Keratinocyte (primary cell): ENCODE measurements around the gene POMC. TPM values are rescaled to one million over a fixed set of nuclear protein-coding genes. Genes with fewer than 3 reads are reported as not detected.

ENCODE experiments used
- DNase-seq: peaks from one replicate; pipeline ENCODE4 v3.0.0-alpha.2; 2011; ENCODE audit warnings: low read depth, missing footprints, low spot score
- FAIRE-seq: peaks from 2 replicates; lab custom pipeline; 2011; peaks lifted over from hg19 to GRCh38; lab: Jason Lieb, UNC
- H2AFZ ChIP-seq: 2 replicates; pipeline ENCODE4 v1.6.0; 2012; ENCODE audit warnings: low read length, control low read depth, inconsistent platforms; ENCODE audit not compliant: control insufficient read depth
- H3K27ac ChIP-seq: 2 replicates; pipeline ENCODE4 v1.5.1; 2011; ENCODE audit warnings: low read length; ENCODE audit not compliant: control insufficient read depth, insufficient read depth
- H3K27me3 ChIP-seq: 3 replicates; pipeline ENCODE4 v1.6.0; 2011; ENCODE audit warnings: low read length; ENCODE audit not compliant: control insufficient read depth, insufficient read depth; ENCODE audit errors: extremely low read depth
- H3K36me3 ChIP-seq, 2 experiments: 2 replicates in 1 of 2; 3 replicates in 1 of 2; pipeline ENCODE4 v1.5.1; 2011; ENCODE audit warnings: low read length in 2 of 2, mild to moderate bottlenecking in 1 of 2; ENCODE audit not compliant: control insufficient read depth in 2 of 2, insufficient read depth in 2 of 2; ENCODE audit errors: extremely low read depth in 1 of 2
- H3K4me1 ChIP-seq: 3 replicates; pipeline ENCODE4 v1.5.1; 2011; ENCODE audit warnings: low read length; ENCODE audit not compliant: control insufficient read depth, insufficient read depth; ENCODE audit errors: extremely low read depth
- H3K4me2 ChIP-seq: 3 replicates; pipeline ENCODE4 v1.6.0; 2011; ENCODE audit warnings: low read depth, low read length; ENCODE audit not compliant: control insufficient read depth, insufficient read depth; ENCODE audit errors: extremely low read depth
- H3K4me3 ChIP-seq, 3 experiments: fragments of 200-600 bp in 1 of 3; sonication (generic) in 1 of 3; 2 replicates in 2 of 3; 3 replicates in 1 of 3; pipeline ENCODE4 v1.5.1; 2011 to 2016; ENCODE audit warnings: low read length in 3 of 3, mild to moderate bottlenecking in 3 of 3, control low read depth in 2 of 3, inconsistent platforms in 1 of 3, low read depth in 1 of 3, mixed read lengths in 1 of 3, mixed run types in 1 of 3, moderate library complexity in 1 of 3; ENCODE audit not compliant: control insufficient read depth in 2 of 3, insufficient read depth in 2 of 3; ENCODE audit errors: extremely low read depth in 1 of 3
- H3K79me2 ChIP-seq: 2 replicates; pipeline ENCODE4 v1.6.0; 2012; ENCODE audit warnings: low read length; ENCODE audit not compliant: control insufficient read depth, insufficient read depth
- H3K9ac ChIP-seq: 3 replicates; pipeline ENCODE4 v1.6.0; 2011; ENCODE audit warnings: low read length; ENCODE audit not compliant: control insufficient read depth, insufficient read depth; ENCODE audit errors: extremely low read depth
- H3K9me1 ChIP-seq: 3 replicates; pipeline ENCODE4 v1.6.0; 2011; ENCODE audit warnings: low read length; ENCODE audit not compliant: control insufficient read depth, insufficient read depth; ENCODE audit errors: extremely low read depth
- H3K9me3 ChIP-seq: 2 replicates; pipeline ENCODE4 v1.5.1; 2012; ENCODE audit warnings: low read depth, low read length; ENCODE audit not compliant: control insufficient read depth
- H4K20me1 ChIP-seq: 3 replicates; pipeline ENCODE4 v1.6.0; 2011; ENCODE audit warnings: low read length; ENCODE audit not compliant: control insufficient read depth, insufficient read depth; ENCODE audit errors: extremely low read depth
- EZH2 ChIP-seq: IDR thresholded peaks from one replicate; pipeline ENCODE4 v1.6.1; 2012; ENCODE audit warnings: inconsistent platforms, mild to moderate bottlenecking, low read length, moderate library complexity
- dilution Hi-C: fragments of 300-500 bp; cut with MboI; formaldehyde crosslinking; loops from one replicate; pipeline ENCODE4 v1.7.0; 2020; ENCODE audit warnings: low sequenced_read_pairs; ENCODE audit not compliant: extremely low pct_ligation_motif_present
- polyA plus RNA-seq, 5 experiments: library from polyadenylated mRNA; depleted of rRNA in 3 of 5; stranded (reverse) in 3 of 5; stranded (forward) in 1 of 5; unstranded in 1 of 5; fragments of >200 nt; gene quantifications; 1 replicate in 1 of 5; 2 replicates in 3 of 5; 3 replicates in 1 of 5; pipeline versions ENCODE4 v1.2.1 to v1.2.3, GENCODE V29; 2011 to 2012; ENCODE audit warnings: missing spikeins in 2 of 5, low read depth in 1 of 5, low replicate concordance in 1 of 5
- TF ChIP-seq, protein P1 (sequence below), 3 experiments: IDR thresholded peaks in 1 of 3; conservative IDR thresholded peaks in 1 of 3; optimal IDR thresholded peaks in 1 of 3; 2 replicates in 2 of 3; 3 replicates in 1 of 3; pipeline versions ENCODE3 to v1.5.1; 2011; ENCODE audit warnings: low read length in 3 of 3, mild to moderate bottlenecking in 3 of 3, moderate library complexity in 2 of 3, control low read depth in 1 of 3, inconsistent platforms in 1 of 3; ENCODE audit not compliant: insufficient read depth in 2 of 3; ENCODE audit errors: extremely low read depth in 1 of 3

The POMC gene
- polyA plus RNA-seq, 1 donor (not counting 4 experiments of a cell fraction or from before 2014, with no cell fraction given) = not detected

DNA sequence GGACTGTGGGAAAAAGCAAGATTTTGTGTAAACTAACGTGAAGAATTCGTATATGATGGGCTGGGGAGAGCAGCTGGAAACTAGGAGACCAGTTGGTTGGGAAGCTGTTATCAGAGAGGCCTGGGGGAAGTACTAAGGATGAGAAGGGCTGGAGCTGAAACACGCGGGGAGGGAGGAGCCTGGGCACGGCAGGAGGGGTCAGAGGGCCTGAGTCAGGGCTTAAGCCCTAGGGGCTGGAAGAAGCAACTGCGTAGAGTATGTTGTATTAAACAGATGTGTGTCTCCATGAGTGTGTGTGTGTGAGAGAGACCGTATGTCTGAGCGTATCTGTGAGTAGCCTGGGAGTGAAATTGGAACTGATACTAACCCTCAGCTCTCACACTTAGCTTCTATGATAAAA is 8.4 kb downstream of the POMC start:
- TF ChIP-seq EZH2 = no peak
- TF ChIP-seq, protein P1, sequence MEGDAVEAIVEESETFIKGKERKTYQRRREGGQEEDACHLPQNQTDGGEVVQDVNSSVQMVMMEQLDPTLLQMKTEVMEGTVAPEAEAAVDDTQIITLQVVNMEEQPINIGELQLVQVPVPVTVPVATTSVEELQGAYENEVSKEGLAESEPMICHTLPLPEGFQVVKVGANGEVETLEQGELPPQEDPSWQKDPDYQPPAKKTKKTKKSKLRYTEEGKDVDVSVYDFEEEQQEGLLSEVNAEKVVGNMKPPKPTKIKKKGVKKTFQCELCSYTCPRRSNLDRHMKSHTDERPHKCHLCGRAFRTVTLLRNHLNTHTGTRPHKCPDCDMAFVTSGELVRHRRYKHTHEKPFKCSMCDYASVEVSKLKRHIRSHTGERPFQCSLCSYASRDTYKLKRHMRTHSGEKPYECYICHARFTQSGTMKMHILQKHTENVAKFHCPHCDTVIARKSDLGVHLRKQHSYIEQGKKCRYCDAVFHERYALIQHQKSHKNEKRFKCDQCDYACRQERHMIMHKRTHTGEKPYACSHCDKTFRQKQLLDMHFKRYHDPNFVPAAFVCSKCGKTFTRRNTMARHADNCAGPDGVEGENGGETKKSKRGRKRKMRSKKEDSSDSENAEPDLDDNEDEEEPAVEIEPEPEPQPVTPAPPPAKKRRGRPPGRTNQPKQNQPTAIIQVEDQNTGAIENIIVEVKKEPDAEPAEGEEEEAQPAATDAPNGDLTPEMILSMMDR (optimal IDR thresholded peaks at IDR 0.05 in 1 of 3, IDR thresholded peaks at IDR 0.05 in 1 of 3, conservative IDR thresholded peaks at IDR 0.05 in 1 of 3; ENCODE audit: extremely low read depth in 1 of 3, insufficient read depth in 2 of 3, low read length in 3 of 3) = no peak
- H3K4me1 ChIP-seq = no peaks in the 10 kb centered on the region
- H3K27me3 ChIP-seq = peaks cover 7% of the 10 kb centered on the region
- H3K9me3 ChIP-seq = no peaks in the 10 kb centered on the region
- no peak overlapping the region for H3K4me2 ChIP-seq
- H3K9ac ChIP-seq = no peak overlapping the region
- no peak overlapping the region for H3K27ac ChIP-seq
- no peaks in the 10 kb centered on the region for H3K9me1 ChIP-seq
- H3K79me2 ChIP-seq = no peaks in the 10 kb centered on the region
- dilution Hi-C loops = no loop called here
- H2AFZ ChIP-seq = no peak overlapping the region
- H4K20me1 ChIP-seq = no peaks in the 10 kb centered on the region
- no peak for FAIRE-seq
- no peaks in the 10 kb centered on the region for H3K36me3 ChIP-seq
- DNase-seq = no peak
- no peak overlapping the region for H3K4me3 ChIP-seq

DNA sequence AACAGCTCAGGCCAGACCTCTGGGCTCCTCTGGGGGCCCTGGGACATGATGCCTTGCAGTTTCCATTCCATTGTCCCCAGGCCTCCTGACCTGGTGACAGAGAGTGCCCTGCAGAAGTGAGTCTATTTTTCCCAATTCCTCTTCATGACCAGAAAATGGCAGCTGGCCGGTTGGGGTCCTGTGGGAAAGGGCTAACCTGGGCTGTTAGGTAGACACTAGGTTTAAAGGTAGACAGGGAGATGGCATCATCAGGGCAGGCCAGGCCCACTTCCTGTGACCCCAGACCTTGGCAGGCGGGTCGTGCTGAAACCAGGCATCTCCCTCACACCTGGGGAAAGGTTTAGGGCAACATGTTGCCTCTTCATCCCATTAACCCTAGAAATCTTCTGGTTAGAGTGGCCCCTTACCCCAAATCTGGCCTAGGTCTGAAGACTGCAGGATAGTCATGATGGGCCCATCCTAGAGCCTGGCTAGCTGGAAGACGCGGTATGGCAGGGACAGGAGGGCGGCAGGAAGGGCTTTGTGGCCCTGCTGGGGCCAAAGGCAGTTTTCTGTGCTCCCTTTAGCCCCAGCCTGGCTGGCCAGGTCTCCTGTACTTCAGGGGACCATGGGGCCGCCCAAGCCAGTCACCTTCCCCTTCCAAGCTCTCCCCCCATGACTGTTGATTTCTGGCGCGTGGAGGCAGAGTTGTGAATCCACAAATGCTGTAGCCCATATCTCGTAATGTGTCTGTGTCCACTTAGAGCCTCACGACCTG is 10.1 kb downstream of the POMC start:
- Histone ChIP-seq H3K4me2 (no peak overlapping the region), H4K20me1 (no peaks in the 10 kb centered on the region), H3K9me3 (no peaks in the 10 kb centered on the region), H3K9ac (no peak overlapping the region), H3K27me3 (no peaks in the 10 kb centered on the region), H2AFZ (no peak overlapping the region), H3K36me3 (no peaks in the 10 kb centered on the region), H3K4me3 (no peak overlapping the region), H3K27ac (no peak overlapping the region), H3K9me1 (no peaks in the 10 kb centered on the region), H3K4me1 (no peaks in the 10 kb centered on the region), H3K79me2 (no peaks in the 10 kb centered on the region)
- FAIRE-seq (no peak), DNase-seq (no peak)
- TF ChIP-seq EZH2 = no peak
- dilution Hi-C loops = no loop called here
